Stimulated activated CD4-positive, alpha-beta T cell treated with anti-CD3 and anti-CD28 coated beads, Interleukin-12 subunit alpha, Interleukin-12 subunit beta, amount 100 ng/mL, for 24 hours (primary cell): Measurements from ENCODE around the gene P2RX7.
"Not testable (repeated sequence)": the region's sequence is repeated elsewhere in the genome, so short reads cannot be mapped to it uniquely, and the experiment has no call there.

Experiments
- DNase-seq, 2 experiments: peaks; one replicate each; pipeline ENCODE4 v3.0.0-alpha.2; 2020; ENCODE audit warnings: low read depth in 2 of 2

The P2RX7 gene

GRCh38 chr12:121170611-121171260, 38.1 kb downstream of the P2RX7 start:
- no peak for DNase-seq

- no peak for DNase-seq
Observed at GRCh38 chr12:121172145-121172544, 39.5 kb downstream of the P2RX7 start.

- no peak for DNase-seq
Observed at GRCh38 chr12:121175383-121176119, 42.9 kb downstream of the P2RX7 start.

GRCh38 chr12:121176826-121177529, 44.3 kb downstream of the P2RX7 start:
- no peak for DNase-seq

GRCh38 chr12:121181181-121181580, 48.5 kb downstream of the P2RX7 start:
- no peak for DNase-seq

GRCh38 chr12:121182222-121182893, 49.7 kb downstream of the P2RX7 start:
- no peak for DNase-seq

- no peak for DNase-seq
Observed at GRCh38 chr12:121184425-121184824, 51.7 kb downstream of the P2RX7 start.

- no peak for DNase-seq
Observed at GRCh38 chr12:121184984-121185889, 52.6 kb downstream of the P2RX7 start.

- no peak for DNase-seq
Observed at GRCh38 chr12:121186826-121187225, 54.1 kb downstream of the P2RX7 start.

- DNase-seq, result no peak
Observed at GRCh38 chr12:121187501-121187900, 54.8 kb downstream of the P2RX7 start.

GRCh38 chr12:121188227-121188626, 55.6 kb downstream of the P2RX7 start:
- no peak for DNase-seq

GRCh38 chr12:121189131-121189530, 56.5 kb downstream of the P2RX7 start:
- no peak for DNase-seq

GRCh38 chr12:121189619-121190155, 57.0 kb downstream of the P2RX7 start:
- no peak for DNase-seq

GRCh38 chr12:121190523-121191031, 57.9 kb downstream of the P2RX7 start:
- no peak for DNase-seq

- no peak for DNase-seq
Observed at GRCh38 chr12:121191151-121191550, 58.5 kb downstream of the P2RX7 start.

GRCh38 chr12:121196902-121197301, 64.2 kb downstream of the P2RX7 start:
- DNase-seq, result no peak

- no peak for DNase-seq
Observed at GRCh38 chr12:121198949-121199348, 66.3 kb downstream of the P2RX7 start.

GRCh38 chr12:121201140-121201539, 68.5 kb downstream of the P2RX7 start:
- not testable (repeated sequence) for DNase-seq

- DNase-seq, result no peak
Observed at GRCh38 chr12:121202407-121203355, 70.0 kb downstream of the P2RX7 start.

- DNase-seq, result no peak
Observed at GRCh38 chr12:121203482-121203881, 70.8 kb downstream of the P2RX7 start.
